BE2C (cell line): ENCODE data around the gene IGFBP6.

Experiments used
- DNase-seq: peaks from one replicate; pipeline ENCODE4 v3.0.0-alpha.2; 2020
- H3K27me3 ChIP-seq: fragments of 250-450 bp; sonication (Bioruptor Pico); 2 replicates; pipeline ENCODE4 v1.5.1; 2020; ENCODE audit warnings: mild to moderate bottlenecking
- H3K36me3 ChIP-seq: fragments of 250-450 bp; sonication (Bioruptor Pico); 2 replicates; pipeline ENCODE4 v1.5.1; 2020; ENCODE audit warnings: mild to moderate bottlenecking
- H3K4me1 ChIP-seq: fragments of 250-450 bp; sonication (Bioruptor Pico); 2 replicates; pipeline ENCODE4 v1.5.1; 2020
- H3K4me3 ChIP-seq: 2 replicates; pipeline ENCODE4 v1.5.1; 2011; ENCODE audit warnings: low read depth, low read length
- H3K9me3 ChIP-seq: fragments of 250-450 bp; sonication (Bioruptor Pico); 2 replicates; pipeline ENCODE4 v1.5.1; 2020
- CTCF ChIP-seq: IDR thresholded peaks from 2 replicates; pipeline ENCODE4 v1.5.1; 2012; ENCODE audit warnings: mild to moderate bottlenecking, low read depth, low read length

Gene IGFBP6

GRCh38 chr12:53067074-53067992 lies 30.1 kb upstream of the IGFBP6 start:
- H3K4me1 ChIP-seq = peaks cover 7% of the 10 kb centered on the region
- H3K9me3 ChIP-seq = no peaks in the 10 kb centered on the region
- H3K27me3 ChIP-seq = no peaks in the 10 kb centered on the region
- no peaks in the 10 kb centered on the region for H3K36me3 ChIP-seq
- TF ChIP-seq CTCF = no peak
- no peak overlapping the region for H3K4me3 ChIP-seq
- no peak for DNase-seq

GRCh38 chr12:53067993-53068770 lies 29.3 kb upstream of the IGFBP6 start:
- Histone ChIP-seq H3K27me3 (no peaks in the 10 kb centered on the region), H3K36me3 (no peaks in the 10 kb centered on the region), H3K4me3 (no peak overlapping the region), H3K4me1 (peaks cover 12% of the 10 kb centered on the region), H3K9me3 (no peaks in the 10 kb centered on the region)
- no peak for TF ChIP-seq CTCF
- DNase-seq = no peak

GRCh38 chr12:53068811-53069585 lies 28.5 kb upstream of the IGFBP6 start:
- no peaks in the 10 kb centered on the region for H3K36me3 ChIP-seq
- DNase-seq = no peak
- no peaks in the 10 kb centered on the region for H3K9me3 ChIP-seq
- peaks cover 12% of the 10 kb centered on the region for H3K4me1 ChIP-seq
- H3K4me3 ChIP-seq = no peak overlapping the region
- no peaks in the 10 kb centered on the region for H3K27me3 ChIP-seq
- TF ChIP-seq CTCF = no peak

- Histone ChIP-seq H3K36me3 (no peaks in the 10 kb centered on the region; the same call in 1 of the 2 replicates), H3K4me1 (peaks cover 12% of the 10 kb centered on the region), H3K4me3 (no peak overlapping the region), H3K9me3 (no peaks in the 10 kb centered on the region), H3K27me3 (no peaks in the 10 kb centered on the region)
- TF ChIP-seq CTCF = no peak
- DNase-seq = no peak
These were observed 27.7 kb upstream of the IGFBP6 start for GRCh38 chr12:53069621-53070410.

GRCh38 chr12:53070877-53071492 lies 26.5 kb upstream of the IGFBP6 start:
- H3K4me3 ChIP-seq = no peak overlapping the region
- H3K27me3 ChIP-seq = no peaks in the 10 kb centered on the region
- DNase-seq = no peak
- no peaks in the 10 kb centered on the region for H3K9me3 ChIP-seq
- no peak for TF ChIP-seq CTCF
- no peaks in the 10 kb centered on the region; the same call in none of the 2 replicates for H3K36me3 ChIP-seq
- H3K4me1 ChIP-seq = peaks cover 12% of the 10 kb centered on the region
